HepG2 (cell line): ENCODE measurements around the gene CDK14.

Experiments
- DMAP1 ChIP-seq: IDR thresholded peaks from 2 replicates; pipeline ENCODE4 v1.6.1; 2016
- DZIP1 ChIP-seq: sonication (generic); formaldehyde crosslinking; IDR thresholded peaks from 2 replicates; pipeline ENCODE4 v1.5.0; 2020; ENCODE audit warnings: mild to moderate bottlenecking, missing genetic modification reagents
- EZH2 ChIP-seq: conservative IDR thresholded peaks from 2 replicates; pipeline ENCODE4 v1.6.1; 2012; ENCODE audit warnings: mild to moderate bottlenecking, low read depth, low read length, moderate library complexity
- GLI4 ChIP-seq: sonication (generic); formaldehyde crosslinking; IDR thresholded peaks from 2 replicates; pipeline ENCODE4 v1.5.1; 2020; ENCODE audit warnings: missing genetic modification reagents, mild to moderate bottlenecking, moderate library complexity, borderline replicate concordance
- JUNB ChIP-seq: sonication (generic); formaldehyde crosslinking; IDR thresholded peaks from 2 replicates; pipeline ENCODE4 v1.8.0; 2022; ENCODE audit warnings: missing genetic modification reagents, mild to moderate bottlenecking, borderline replicate concordance
- MYC ChIP-seq: sonication (generic); formaldehyde crosslinking; IDR thresholded peaks from 2 replicates; pipeline ENCODE4 v1.9.0; 2021; ENCODE audit warnings: missing genetic modification reagents, borderline replicate concordance
- POLR2A ChIP-seq, 2 experiments: IDR thresholded peaks; 2 replicates each; pipeline ENCODE4 v1.6.1; 2011; ENCODE audit warnings: low read depth in 2 of 2, low read length in 2 of 2, mild to moderate bottlenecking in 1 of 2, moderate library complexity in 1 of 2; ENCODE audit not compliant: insufficient read depth in 1 of 2
- ZNF10 ChIP-seq: sonication (generic); formaldehyde crosslinking; IDR thresholded peaks from 2 replicates; pipeline ENCODE4 v1.4.0; 2020; ENCODE audit warnings: mild to moderate bottlenecking, low read depth, missing genetic modification reagents, borderline replicate concordance
- ZNF329 ChIP-seq: sonication (generic); formaldehyde crosslinking; IDR thresholded peaks from 2 replicates; pipeline ENCODE4 v1.9.0; 2021; ENCODE audit warnings: low read depth, mild to moderate bottlenecking, missing genetic modification reagents
- ZNF431 ChIP-seq: sonication (generic); formaldehyde crosslinking; IDR thresholded peaks from 2 replicates; pipeline ENCODE4 v1.9.0; 2022; ENCODE audit warnings: missing genetic modification reagents, low read depth, mild to moderate bottlenecking, borderline replicate concordance
- ZXDC ChIP-seq: sonication (generic); formaldehyde crosslinking; IDR thresholded peaks from 2 replicates; pipeline ENCODE4 v1.5.0; 2020; ENCODE audit warnings: mild to moderate bottlenecking, missing genetic modification reagents

GRCh38 chr7:90666186-90666585 is 70.1 kb downstream of the CDK14 start:
- no peak for TF ChIP-seq ZNF329 (CRISPR knock-in tag)
- no peak for TF ChIP-seq POLR2A (IDR thresholded peaks at IDR 0.05; ENCODE audit: insufficient read depth in 1 of 2, low read depth in 2 of 2, low read length in 2 of 2)
- no peak for TF ChIP-seq ZNF10 (CRISPR knock-in tag)
- no peak for TF ChIP-seq ZXDC (CRISPR knock-in tag)
- TF ChIP-seq MYC (CRISPR knock-in tag), result no peak
- TF ChIP-seq ZNF431 (CRISPR knock-in tag), result no peak
- TF ChIP-seq DMAP1, result no peak
- no peak for TF ChIP-seq DZIP1 (CRISPR knock-in tag)
- TF ChIP-seq EZH2, result no peak
- no peak for TF ChIP-seq JUNB
- TF ChIP-seq GLI4 (CRISPR knock-in tag), result no peak
